ENCODE data around the gene OGDHL.
"Not testable (repeated sequence)": the region's sequence is repeated elsewhere in the genome, so short reads cannot be mapped to it uniquely, and the experiment has no call there.

The OGDHL gene

GRCh38 chr10:49735161-49735560 is 27.0 kb downstream of the OGDHL start:
- TF ChIP-seq CTCF (IDR thresholded peaks at IDR 0.05; ENCODE audit: low read length, missing control alignments): no peak
- no peak for DNase-seq (ENCODE audit: low read depth)
- H3K4me3 ChIP-seq (replicated peaks; ENCODE audit: low read depth, low read length): no peak overlapping the region

- no peak overlapping the region for H3K4me3 ChIP-seq (replicated peaks; ENCODE audit: low read depth, low read length)
- DNase-seq (ENCODE audit: low read depth): no peak
- no peak for TF ChIP-seq CTCF (IDR thresholded peaks at IDR 0.05; ENCODE audit: low read length, missing control alignments)
Measured at GRCh38 chr10:49734676-49735075, 27.4 kb downstream of the OGDHL start.

DNA sequence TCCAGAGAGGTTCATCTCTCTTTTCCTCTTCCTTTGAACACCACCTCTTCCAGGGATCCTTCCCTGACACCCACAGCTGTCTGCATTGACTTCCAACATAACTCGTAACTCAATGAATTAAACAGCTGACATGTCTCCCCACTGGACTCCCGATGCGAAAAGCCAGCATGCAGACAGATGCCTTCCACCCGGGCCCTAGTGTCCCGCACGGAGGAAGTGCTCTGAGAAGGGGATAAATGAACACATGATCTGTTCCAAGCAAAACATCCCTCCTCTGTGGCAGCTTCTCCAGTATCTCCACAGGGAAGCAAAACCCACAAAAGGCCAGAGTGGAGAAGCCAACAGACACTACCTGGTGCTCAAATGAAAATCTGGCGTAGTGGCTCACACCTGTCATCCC is 28.3 kb downstream of the OGDHL start:
- no peak overlapping the region for H3K4me3 ChIP-seq (replicated peaks; ENCODE audit: low read depth, low read length)
- TF ChIP-seq CTCF (IDR thresholded peaks at IDR 0.05; ENCODE audit: low read length, missing control alignments): no peak
- no peak for DNase-seq (ENCODE audit: low read depth)

DNA sequence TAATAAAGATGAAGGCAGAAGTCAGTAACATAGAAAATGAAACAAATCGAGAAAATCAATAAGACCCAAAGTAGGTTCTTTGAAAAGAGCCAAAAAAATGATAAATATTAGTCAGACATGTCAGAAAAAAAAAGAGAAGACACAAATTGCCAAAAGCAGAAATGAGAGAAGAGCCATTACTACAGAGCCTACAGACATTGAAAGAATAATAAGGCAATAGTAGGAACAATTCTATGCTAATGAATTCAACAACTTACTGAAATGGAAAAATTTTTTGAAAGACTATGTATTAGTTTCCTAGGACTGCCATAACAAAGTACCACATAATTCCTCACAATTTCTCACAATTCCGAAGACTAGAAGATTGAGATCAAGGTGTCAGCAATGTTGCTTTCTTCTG is 35.5 kb downstream of the OGDHL start:
- H3K4me3 ChIP-seq (replicated peaks; ENCODE audit: low read depth, low read length): no peak overlapping the region
- no peak for TF ChIP-seq CTCF (IDR thresholded peaks at IDR 0.05; ENCODE audit: low read length, missing control alignments)
- DNase-seq (ENCODE audit: low read depth): no peak

DNA sequence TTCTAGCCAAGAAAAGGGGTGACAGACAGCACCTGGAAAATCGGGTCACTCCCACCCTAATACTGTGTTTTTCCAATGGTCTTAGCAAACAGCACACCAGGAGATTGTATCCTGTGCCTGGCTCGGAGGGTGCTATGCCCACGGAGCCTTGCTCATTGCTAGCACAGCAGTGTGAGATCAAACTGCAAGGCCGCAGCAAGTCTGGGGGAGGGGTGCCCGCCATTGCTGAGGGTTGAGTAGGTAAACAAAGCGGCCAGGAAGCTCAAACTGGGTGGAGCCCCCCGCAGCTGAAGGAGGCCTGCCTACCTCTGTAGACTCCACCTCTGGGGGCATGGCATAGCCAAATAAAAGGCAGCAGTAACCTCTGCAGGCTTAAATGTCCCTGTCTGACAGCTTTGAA is 47.0 kb downstream of the OGDHL start:
- not testable (repeated sequence) for DNase-seq (ENCODE audit: low read depth); H3K4me3 ChIP-seq (replicated peaks; ENCODE audit: low read depth, low read length)

GRCh38 chr10:49713266-49713665 is 48.9 kb downstream of the OGDHL start:
- TF ChIP-seq CTCF (IDR thresholded peaks at IDR 0.05; ENCODE audit: low read length, missing control alignments): no peak
- H3K4me3 ChIP-seq (replicated peaks; ENCODE audit: low read depth, low read length): no peak overlapping the region
- no peak for DNase-seq (ENCODE audit: low read depth)

DNA sequence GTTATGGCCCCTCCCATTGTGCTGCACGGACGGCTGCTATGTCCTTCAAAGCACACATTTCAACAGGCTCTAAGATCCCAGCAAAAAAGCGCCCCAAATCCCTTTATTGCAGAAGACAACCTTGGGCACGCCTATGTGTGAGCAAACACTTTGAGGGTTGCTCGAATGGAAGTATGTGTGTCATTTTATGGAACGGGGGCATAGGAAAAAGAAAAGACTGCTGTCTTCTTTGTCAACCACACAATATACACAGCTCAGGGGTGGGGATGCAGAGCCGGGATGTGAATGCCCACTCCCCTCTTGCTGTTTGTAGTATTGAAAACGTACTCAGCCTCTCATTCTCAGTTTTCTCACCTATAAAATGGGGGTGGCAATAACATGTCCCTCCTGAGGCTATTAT is 50.6 kb downstream of the OGDHL start:
- no peak for TF ChIP-seq CTCF (IDR thresholded peaks at IDR 0.05; ENCODE audit: low read length, missing control alignments)
- DNase-seq (ENCODE audit: low read depth): no peak
- no peak overlapping the region for H3K4me3 ChIP-seq (replicated peaks; ENCODE audit: low read depth, low read length)

DNA sequence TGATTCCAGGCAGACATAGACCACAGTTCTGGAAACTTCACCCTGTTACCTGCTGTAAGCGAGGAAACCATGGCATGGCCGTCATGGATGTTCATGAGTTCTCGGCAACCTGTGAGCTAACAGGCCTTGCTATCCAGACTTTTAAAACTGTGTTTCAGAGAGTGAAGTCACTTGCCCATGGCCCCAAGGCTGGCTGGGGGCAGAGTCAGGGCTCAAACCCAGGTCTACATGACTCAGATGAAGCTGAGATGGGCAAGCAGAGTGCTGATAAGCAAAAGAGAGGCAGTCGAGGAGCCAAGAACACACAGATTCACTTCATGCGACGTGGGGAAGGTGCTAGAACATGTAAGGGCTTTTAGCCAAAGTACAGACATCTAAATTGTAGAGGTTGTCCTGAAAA is 51.2 kb downstream of the OGDHL start:
- no peak overlapping the region for H3K4me3 ChIP-seq (replicated peaks; ENCODE audit: low read depth, low read length)
- no peak for DNase-seq (ENCODE audit: low read depth)

More for the DNA sequence above, 51.2 kb downstream of the OGDHL start:
- no peak for TF ChIP-seq CTCF (IDR thresholded peaks at IDR 0.05; ENCODE audit: low read length, missing control alignments)

All from fibroblast of pulmonary artery (primary cell).